NCI-H510A (cell line): Measurements from ENCODE around the gene WAC.
"Not testable (repeated sequence)": the region's sequence is repeated elsewhere in the genome, so short reads cannot be mapped to it uniquely, and the experiment has no call there.

Experiments
- DNase-seq: peaks from one replicate; lab custom pipeline; 2025; lab: John Stamatoyannopoulos, UW

The WAC gene

DNA sequence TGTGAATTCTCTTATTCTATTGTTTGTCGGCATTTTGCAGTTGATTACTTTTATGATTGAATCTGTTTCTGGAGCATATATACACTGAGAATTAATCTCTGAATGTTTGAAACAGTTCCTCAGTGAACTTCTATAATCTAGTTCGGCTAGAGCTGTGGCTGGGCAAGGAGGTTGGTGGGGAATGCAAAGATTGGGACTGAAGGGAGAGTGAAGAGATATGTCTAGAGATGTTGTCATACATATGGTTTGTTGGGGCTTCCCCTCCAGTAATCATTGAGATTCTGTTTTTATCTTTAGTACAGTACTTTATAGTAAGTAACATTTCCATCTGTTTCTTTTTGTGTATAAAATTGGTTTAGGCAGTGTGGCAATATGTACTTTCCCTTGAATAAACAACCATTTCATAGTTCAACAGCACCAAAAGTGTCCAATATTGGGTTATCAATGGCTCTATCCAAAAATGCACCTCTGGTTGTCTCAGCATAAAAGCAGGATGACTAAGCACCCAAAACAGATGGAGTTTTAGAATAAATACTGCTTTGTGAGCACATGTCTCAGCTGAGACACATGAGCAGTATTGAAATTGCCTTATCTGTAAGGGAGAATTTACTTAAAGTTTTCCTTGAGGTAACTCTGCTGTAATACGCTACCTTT lies 36.7 kb downstream of the WAC start:
- DNase-seq, result no peak

DNA sequence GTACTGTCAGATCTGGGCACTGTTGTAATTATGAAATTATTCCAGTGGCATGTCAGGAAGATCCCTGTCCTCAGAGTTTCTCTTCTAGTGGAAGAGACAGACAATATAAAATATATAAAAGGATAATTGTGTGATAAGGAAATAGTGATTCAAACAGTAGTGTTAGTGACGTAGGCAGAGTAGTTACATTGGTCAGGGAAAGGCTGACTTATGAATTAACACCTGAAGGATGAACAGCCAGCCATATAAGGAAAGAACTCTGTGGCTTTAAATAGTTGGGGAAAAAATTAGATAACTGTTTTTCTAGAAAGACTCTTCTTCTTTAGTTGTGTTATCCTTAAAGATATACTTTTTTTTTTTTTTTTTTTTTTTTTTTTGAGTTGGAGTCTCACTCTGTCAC lies 37.7 kb downstream of the WAC start:
- no peak for DNase-seq

DNA sequence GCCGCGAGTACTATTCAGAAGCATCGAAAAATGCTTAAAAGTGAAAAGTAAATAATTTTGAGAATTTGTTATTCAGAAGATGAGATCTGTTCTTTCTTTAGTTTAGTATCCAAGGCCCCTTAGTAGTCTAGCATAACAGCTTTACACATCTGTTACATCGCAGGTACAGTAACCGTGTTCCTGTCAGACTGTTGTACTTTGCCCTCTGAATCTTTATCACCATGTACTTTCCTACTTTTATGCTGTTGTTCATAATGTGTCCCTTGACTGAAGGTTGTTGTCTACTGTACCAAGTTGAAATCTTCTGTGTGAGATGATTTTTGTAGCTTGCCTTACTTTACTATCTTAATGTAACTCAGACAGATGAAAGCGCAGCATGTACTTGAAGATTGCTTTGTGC lies 38.3 kb downstream of the WAC start:
- no peak for DNase-seq

DNA sequence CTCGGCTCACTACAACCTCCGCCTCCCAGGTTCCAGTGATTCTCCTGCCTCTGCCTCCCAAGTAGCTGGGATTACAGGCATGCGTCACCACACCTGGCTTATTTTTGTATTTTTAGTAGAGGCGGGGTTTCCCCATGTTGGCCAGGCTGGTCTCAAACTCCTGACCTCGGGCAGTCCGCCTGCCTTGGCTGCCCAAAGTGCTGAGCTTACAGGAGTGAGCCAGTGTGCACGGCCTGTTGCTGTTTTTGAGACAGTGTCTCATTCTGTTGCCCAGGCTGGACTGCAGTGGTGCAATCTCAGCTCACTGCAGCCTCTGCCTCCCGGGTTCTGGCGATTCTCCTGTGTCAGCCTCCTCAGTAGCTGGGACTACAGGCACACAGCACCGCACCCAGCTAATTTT lies 41.3 kb downstream of the WAC start:
- not testable (repeated sequence) for DNase-seq

DNA sequence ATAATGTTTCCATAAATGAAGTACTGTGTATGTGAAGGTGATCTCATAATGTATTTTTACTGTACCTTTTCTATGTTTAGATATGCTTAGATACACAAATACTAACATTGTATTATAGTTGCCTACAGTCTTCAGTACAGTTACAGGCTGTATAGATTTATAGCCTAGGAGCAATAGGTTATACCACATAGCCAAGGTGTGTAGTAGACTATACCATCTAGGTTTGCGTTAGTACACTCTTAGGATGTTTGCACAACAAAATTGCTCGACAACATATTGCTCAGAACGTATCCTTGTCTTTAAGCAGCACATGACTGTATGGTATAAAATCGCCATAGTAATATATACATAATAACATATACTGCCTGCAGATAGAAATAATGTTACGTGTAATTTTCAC lies 42.9 kb downstream of the WAC start:
- no peak for DNase-seq

DNA sequence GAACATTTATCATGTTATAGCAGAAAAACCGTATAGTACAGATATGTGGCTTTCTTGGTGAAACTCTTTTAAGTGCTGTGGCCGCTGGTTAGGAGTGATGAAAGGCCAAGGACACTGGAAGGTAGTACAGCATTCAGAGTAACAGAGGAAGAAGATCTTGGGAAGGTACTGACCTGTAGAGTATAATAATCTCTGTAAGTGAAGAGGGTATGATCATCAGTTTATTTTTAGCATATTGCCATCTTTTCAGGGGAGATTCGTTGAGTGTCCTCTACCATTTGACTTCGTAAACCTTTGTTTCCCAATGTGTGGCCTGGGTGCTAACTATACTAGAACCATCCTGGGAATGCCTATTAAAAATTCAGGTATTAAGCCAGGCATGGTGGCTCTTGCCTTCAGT lies 44.6 kb downstream of the WAC start:
- no peak for DNase-seq

DNA sequence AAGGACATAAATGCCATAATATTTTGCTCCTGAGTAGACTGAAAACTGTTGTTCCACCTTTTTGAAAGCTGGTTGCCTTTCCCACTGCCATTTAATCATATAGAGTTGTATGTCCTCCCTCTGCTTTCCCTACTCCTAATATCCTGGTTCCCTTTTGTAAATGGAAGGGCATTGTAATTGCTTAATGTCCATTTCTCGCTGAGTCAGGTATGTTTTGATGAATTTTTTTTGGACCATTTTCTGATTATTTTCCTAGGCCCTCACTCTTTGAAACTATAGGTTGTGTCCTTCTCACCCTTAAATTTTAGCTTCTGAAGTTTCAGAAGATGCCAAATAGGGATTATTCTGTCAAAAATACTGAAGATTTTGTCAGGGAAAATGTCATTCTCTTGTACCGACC lies 45.5 kb downstream of the WAC start:
- no peak for DNase-seq

DNA sequence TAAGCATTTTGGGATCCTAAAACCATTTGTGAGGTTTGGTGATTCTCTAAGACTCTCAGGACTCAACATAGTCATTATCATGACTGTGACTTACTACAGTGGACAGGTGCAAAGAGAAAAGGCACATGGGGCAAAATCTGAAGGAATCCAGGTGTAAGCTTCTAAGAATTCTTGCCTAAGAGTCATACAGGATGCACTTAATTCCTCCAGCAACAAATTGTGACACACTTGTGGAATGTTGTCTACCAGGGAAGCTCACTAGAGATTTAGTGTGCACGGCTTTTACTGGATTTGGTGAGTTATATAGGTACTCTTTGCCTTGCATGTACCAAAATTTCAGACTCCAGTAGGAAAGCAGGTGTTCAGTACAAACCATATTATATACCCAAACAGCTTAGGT lies 47.9 kb downstream of the WAC start:
- no peak for DNase-seq

DNA sequence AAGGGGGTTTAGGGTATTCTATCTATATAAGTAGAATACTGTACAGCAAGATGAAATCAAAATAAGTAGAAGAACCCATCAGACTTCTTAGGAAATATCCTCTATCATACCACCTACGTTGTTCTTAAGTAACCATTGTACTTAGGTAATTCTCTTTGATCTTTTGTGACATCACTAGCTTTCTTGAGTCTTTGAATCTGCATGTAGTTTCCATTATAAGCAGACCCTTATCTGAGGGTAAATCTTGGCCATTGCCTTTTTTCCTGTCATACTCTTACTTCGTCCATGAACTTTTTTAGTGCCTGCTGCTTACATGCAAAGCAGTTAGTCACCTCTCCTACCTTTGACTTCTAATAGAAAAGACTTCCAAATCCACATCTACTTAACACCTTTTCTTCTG lies 49.0 kb downstream of the WAC start:
- DNase-seq, result no peak

DNA sequence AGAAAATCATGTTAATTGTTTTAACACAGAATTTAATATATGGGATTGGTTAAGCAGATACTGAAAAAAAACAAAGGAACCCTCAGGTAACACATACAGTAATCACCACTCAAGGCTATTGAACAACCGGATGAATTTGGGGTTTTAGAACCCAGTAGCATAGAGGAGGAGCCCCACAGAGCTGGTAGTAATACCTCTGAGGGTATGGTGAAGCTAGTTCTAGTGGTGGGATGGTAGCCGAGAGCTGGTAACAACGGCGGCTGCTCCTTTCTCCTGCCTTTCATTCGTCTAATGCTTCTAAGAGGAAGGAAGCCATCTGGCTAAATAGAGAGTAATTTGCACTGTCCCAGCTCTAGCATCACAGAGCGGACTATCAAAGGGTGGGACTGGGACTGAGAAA lies 52.2 kb downstream of the WAC start:
- DNase-seq, result no peak

DNA sequence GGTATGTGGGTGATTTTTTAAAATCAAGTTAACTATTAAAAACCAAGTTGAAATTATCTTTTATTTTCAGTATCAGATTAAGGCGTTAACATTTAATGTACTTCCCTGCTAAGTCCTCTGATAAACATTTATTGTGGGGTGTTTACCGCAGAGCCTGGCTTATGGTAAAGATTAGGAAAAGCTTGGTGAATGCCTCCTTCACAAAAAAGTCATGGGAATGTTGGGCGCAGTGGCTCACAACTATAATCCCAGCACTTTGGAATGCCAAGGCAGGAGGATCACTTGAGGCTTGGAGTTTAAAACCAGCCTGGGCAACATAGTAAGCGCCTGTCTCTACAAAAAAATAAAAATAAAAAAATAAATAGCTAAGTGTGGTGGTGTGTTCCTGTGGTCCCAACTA lies 53.3 kb downstream of the WAC start:
- DNase-seq, result no peak

DNA sequence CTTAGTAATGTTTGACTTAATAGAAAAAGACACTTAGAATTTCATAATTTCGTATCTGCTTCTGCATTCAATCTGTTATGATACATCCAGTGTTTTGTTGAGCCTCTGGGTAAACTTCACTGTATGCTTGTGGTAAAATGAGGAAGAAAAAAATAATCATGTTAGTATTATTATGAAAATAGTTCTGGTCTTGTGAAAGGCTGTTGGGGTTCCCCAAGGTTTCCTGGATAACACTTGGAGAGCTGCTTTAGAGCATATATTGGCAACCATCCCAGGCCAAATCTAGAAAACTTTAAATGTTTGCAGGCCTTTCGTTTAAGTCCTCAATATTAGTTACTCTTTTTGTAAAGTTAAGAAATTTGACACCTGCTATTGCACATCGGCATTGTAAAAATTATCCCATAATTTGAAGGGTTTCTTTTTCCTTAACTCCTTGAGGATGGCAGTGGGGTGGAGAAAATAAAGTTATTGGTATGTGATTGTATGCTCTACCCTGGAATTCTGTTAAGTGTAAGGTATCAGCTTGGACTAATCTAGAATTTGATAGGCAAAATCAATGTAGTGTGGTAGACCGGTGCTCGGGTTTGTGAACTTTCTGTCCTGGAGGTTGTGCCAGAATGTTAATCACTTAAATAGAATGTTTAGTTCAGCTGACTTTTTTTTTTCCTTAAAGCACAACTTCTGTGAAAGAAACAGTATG lies 54.5 kb downstream of the WAC start:
- DNase-seq, result no peak

DNA sequence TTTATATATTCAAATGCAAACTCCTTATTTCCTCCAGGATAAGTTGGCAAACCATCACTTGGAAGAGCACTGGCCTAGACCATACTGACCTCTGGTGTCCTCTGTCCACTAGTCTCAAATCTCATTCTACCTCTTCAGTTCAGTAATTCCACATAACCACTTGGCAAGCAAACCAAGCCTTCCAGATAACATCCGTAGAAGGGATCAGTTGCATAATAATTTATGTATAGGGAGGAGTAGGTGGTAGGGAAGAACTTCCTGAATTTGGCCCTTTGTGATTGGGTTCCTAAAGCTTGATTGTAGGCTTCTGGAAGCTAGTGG lies 55.0 kb downstream of the WAC start:
- DNase-seq, result no peak

DNA sequence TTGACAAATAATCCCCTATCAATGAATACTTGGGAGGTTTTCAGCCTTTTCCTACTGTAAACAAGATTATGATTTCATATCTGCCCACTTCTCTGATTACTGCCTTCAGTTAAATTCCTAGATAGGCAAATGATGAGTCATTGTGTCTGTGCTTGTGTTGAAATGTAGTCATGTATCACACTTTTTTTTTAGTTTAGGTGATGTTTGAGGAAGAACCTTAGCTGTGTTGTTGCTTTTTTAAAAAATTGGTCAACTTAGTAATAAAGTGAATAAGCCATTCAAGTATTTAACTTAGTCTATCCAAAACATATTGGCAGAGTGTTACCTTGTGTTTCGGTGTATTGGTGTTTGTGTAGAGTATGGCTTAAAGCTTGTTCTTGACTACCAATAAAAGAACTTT lies 60.0 kb downstream of the WAC start:
- no peak for DNase-seq

DNA sequence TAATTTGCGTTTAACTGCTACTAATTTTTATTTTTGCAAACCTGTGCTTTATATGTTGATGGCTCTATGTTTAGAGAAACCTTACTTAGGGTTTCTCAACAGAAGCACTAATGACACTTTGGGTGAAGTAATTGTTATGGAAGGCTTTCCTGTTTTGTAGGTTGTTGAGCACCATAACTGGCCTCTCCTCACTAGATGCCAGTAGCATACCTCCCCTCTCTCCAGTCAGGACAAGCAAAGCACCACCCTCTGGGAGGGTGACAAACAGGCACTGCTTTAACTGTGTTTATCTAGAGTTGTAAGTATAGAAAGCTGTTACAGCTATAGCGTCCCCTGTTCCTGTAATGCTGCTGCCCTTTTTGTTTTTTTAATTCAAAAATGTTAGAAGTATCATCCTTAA lies 60.9 kb downstream of the WAC start:
- no peak for DNase-seq

DNA sequence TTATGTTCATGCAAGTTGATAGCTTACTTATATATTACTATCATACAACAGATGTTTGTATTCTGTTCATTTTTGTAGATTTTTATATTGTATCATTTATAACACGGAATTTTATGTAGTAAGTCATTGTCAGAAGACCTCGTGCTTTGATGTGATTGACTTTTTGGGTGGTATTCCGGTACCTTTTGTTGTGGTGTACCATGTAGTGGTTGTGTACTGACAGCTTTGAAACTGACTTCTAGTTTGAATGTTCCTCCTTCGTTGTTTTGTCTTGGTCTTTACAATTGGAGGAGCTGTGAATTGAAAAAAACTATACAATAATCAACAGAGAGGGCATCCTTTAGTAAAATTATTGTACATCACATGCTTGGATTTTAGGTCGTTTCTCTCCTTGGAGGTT lies 61.5 kb downstream of the WAC start:
- no peak for DNase-seq

DNA sequence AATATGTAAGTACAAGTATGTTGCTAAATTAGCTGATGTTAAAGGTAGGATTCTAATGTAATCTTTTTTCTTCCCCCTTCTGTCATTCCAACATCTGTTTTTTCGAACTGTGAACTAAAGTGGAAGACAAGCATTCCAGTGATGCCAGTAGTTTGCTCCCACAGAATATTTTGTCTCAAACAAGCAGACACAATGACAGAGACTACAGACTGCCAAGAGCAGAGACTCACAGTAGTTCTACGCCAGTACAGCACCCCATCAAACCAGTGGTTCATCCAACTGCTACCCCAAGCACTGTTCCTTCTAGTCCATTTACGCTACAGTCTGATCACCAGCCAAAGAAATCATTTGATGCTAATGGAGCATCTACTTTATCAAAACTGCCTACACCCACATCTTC lies 62.7 kb downstream of the WAC start:
- DNase-seq, result no peak

DNA sequence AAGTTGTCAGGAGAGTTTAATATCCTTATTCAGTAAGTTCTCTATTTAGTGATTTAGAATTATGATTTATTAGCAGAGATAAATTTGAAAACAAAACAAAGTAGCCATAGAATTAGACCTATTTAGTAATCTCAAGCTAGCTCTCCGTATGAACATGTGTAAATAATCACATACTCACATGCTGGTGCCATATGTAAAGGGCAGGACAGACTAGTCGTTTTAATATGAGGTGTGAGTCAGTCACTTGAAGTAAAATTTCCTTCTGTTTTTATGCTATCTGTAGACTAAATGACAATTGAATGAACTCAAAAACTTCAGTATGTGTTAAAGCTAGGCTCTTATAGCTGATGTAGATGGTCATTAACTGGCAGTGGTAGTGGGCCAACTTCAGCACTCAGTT lies 67.1 kb downstream of the WAC start:
- DNase-seq, result no peak

DNA sequence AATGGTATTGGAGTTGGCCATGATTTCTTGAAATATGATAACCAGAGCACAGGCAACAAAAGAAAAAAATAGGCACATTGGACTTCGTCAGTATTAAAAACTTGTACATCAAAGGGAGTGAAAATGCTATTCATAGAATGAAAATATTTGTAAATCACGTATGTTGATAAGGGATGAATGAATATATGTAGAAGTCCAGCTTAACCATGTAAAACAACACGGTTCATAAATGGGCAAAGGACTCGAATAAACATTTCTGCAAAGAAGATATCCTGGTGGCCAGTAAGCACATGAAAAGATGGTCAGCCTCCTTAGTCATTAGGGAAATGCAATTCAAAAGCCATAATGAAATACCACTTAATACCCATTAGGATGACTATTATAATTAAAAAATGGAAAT lies 68.1 kb downstream of the WAC start:
- no peak for DNase-seq

DNA sequence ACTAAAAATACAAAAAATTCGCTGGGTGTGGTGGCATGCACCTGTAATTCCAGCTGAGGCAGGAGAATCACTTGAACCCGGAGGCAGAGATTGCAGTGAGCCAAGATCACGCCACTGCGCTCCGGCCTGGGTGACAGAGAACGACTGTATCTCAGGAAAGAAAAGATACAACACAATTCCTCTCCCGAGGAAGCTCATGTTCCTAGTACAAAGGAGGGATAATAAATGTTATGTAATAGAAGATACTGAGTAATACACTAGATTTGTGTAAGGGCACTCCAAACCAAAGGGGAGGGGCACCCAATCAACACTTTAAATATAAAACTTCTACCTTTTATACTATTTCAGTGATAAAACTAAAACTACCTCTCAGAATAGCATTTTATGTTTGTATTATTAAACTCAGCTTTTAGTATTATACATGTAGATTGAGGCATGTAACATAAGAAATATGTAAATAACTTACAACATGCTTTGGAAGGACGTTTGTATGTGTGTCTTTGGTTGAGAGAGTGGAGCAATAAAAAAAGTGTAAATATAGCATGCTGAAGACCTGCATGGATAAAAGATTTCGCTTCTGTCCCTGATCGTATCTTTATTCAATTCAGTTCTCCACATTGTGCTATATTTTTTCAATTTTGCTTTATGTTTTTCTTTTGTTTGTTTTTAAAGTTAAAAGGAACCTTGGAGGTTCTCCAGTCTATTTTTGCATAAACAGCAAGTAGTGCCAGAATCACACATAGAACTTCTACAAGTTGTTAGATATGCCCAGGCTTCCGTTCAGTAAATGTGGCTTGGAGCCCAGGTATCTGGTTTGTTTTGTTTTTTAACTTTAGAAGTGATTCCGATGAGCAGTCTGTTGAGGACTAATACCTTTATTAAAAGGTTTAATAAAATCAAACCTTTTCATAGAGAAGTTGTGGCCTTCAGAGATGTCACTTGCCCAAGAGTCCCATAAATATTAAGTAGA lies 71.9 kb downstream of the WAC start:
- no peak for DNase-seq

DNA sequence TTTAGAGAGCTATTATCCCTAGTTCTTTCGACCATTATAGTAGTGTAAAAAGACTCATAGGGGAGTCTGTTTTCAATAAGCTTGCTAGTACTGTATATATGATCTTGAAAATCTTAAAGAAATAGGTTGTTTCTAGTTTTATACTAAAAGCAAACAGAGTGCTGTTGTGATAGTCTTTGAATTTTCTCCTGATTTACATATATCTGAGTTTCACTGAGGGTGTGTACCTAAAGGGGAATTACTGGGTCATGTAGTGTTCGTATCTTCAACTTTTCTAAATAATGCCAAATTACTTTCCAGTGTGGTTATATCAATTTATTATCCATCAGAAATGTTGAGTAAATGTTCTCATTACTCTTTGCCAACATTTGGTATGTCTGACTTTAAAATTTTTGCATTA lies 73.7 kb downstream of the WAC start:
- no peak for DNase-seq

DNA sequence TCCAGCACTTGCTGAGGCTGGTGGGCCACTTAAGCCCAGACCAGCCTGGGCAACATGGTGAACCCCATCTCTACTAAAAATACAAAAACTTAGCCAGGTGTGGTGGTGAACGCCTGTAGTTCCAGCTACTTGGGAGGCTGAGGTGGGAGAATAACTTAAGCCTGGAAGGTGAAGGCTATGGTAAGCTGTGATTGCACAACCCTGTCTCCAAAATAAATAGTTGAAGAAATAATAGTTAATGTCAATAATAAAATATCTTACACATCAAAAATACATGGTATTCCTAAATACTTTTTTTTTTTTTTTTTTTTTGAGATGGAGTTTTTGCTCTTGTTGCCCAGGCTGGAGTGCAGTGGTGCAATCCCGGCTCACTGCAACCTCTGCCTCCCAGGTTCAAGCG lies 76.7 kb downstream of the WAC start:
- not testable (repeated sequence) for DNase-seq

DNA sequence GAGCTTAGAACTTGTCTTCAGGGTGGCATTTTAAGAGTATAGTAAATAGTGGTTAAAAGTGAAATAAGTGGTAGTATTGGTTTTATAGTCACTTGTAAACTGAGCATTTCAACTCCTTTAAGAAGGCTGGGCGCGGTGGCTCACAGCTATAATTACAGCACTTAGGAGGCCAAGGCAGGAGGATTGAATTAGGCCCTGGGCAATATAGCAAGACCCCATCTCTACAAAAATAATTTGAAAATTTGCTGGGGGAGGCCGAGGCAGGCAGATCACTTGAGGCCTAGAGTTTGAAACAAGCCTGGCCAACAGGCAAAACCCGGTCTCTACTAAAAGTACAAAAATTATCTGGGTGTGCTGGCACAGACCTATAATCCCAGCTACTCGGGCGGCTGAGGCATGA lies 80.0 kb downstream of the WAC start:
- no peak for DNase-seq
